ENCODE data around the gene YIPF5. TPM values are rescaled to one million over a fixed set of nuclear protein-coding genes. Genes with fewer than 3 reads are reported as not detected.

YIPF5 gene
- total and polyA plus RNA-seq, 2 of the 4 experiments (the other 2 are of a cell fraction) = 64.4 to 172 TPM

- POLR2A ChIA-PET (ENCODE audit: unreplicated experiment) = no interaction called here
- in situ Hi-C loops (cut with MboI; ENCODE audit: low sequenced_read_pairs) = no loop called here
- H4K91ac ChIP-seq (ENCODE audit: insufficient read depth, low read depth, low read length) = no peak overlapping the region
- no peak overlapping the region for H3K56ac ChIP-seq (ENCODE audit: extremely low read depth, insufficient read depth, low read length)
- no peaks in the 10 kb centered on the region for H3K79me1 ChIP-seq (ENCODE audit: low read depth in 1 of 2, low read length in 2 of 2)
- dilution Hi-C loops (cut with HindIII; ENCODE audit: low sequenced_read_pairs, unreplicated experiment) = no loop called here
- no peak overlapping the region for H3K4me3 ChIP-seq (ENCODE audit: insufficient read depth, low read depth, low read length)
- H2AK5ac ChIP-seq (ENCODE audit: low read depth, low read length) = no peak overlapping the region
- H4K8ac ChIP-seq (ENCODE audit: low read depth in 2 of 2, low read length in 2 of 2) = no peak overlapping the region
- H2BK20ac ChIP-seq (ENCODE audit: low read depth, low read length) = no peak overlapping the region
- no peak overlapping the region for H3K14ac ChIP-seq (replicated peaks; ENCODE audit: low read depth, low read length)
- no peaks in the 10 kb centered on the region for H3K27me3 ChIP-seq (ENCODE audit: control insufficient read depth, insufficient read depth, low read length)
- no peak overlapping the region for H4K5ac ChIP-seq (ENCODE audit: low read depth, low read length)
- H3K36me3 ChIP-seq (ENCODE audit: control insufficient read depth, insufficient read depth, low read length) = no peaks in the 10 kb centered on the region
- ATAC-seq (ENCODE audit: low read depth) (no peak), DNase-seq (peak; percentile 54)
- H3K9me1 ChIP-seq (ENCODE audit: insufficient read depth, low read length) = peaks cover 7% of the 10 kb centered on the region
- no peak overlapping the region for H2BK5ac ChIP-seq (ENCODE audit: low read depth, low read length, poor library complexity, severe bottlenecking)
- H3K23ac ChIP-seq (ENCODE audit: low read depth, low read length) = no peak overlapping the region
- H3K4ac ChIP-seq (ENCODE audit: low read depth, low read length) = no peak overlapping the region
- H2BK120ac ChIP-seq (ENCODE audit: low read depth, low read length) = no peak overlapping the region
- TF ChIP-seq SMC3 (IDR thresholded peaks at IDR 0.05; ENCODE audit: low read depth, low read length) (no peak), MAZ (IDR thresholded peaks at IDR 0.05; ENCODE audit: borderline replicate concordance, low read depth, low read length) (no peak), MXI1 (IDR thresholded peaks at IDR 0.05; ENCODE audit: borderline replicate concordance, low read depth, low read length) (no peak), POLR2A (IDR thresholded peaks at IDR 0.05; ENCODE audit: low read depth, low read length) (no peak), CEBPB (IDR thresholded peaks at IDR 0.05; ENCODE audit: low read depth, low read length) (no peak), FOS (IDR thresholded peaks at IDR 0.05; ENCODE audit: low read depth, low read length) (no peak), CTCF (conservative IDR thresholded peaks at IDR 0.05; ENCODE audit: low read depth, low read length) (no peak), RCOR1 (IDR thresholded peaks at IDR 0.05; ENCODE audit: insufficient replicate concordance, low read length) (no peak), CHD1 (IDR thresholded peaks at IDR 0.05; ENCODE audit: low read depth, low read length) (no peak), NFE2L2 (IDR thresholded peaks at IDR 0.05; ENCODE audit: low read depth, low read length) (no peak), RAD21 (IDR thresholded peaks at IDR 0.05; ENCODE audit: low read length) (no peak)
- no peak overlapping the region for H3K4me2 ChIP-seq (ENCODE audit: low read depth, low read length)
- no peak overlapping the region for H2BK15ac ChIP-seq (ENCODE audit: low read depth, low read length)
- no peak overlapping the region for H2AK9ac ChIP-seq (replicated peaks; ENCODE audit: low read depth, low read length, poor library complexity)
- no CpG with 5 or more reads among the region's 1 CpG for WGBS, 2 experiments (ENCODE audit: extremely low coverage in 2 of 2, insufficient read length in 1 of 2)
- no TSS peak for BruUV-seq (replicated peaks)
- no peak overlapping the region for H3K27ac ChIP-seq (ENCODE audit: insufficient read depth, low read length)
- intact Hi-C loops (cut with micrococcal nuclease) = no loop called here
- H2AFZ ChIP-seq (replicated peaks; ENCODE audit: low read length, poor library complexity) = no peak overlapping the region
- no peak overlapping the region for H3K18ac ChIP-seq (ENCODE audit: low read depth, low read length)
- H3K4me1 ChIP-seq (ENCODE audit: control insufficient read depth, insufficient read depth, low read length) = peaks cover 6% of the 10 kb centered on the region
- no peaks in the 10 kb centered on the region for H4K20me1 ChIP-seq (ENCODE audit: insufficient read depth, low read length)
- CTCF ChIA-PET = interaction anchor here (0.6 to 1.0 kb wide), 2 partner anchors 42 to 122 kb away, joined by 4 to 7 read pairs; no protein-coding TSS in a partner anchor
- H3K9ac ChIP-seq (ENCODE audit: low read depth, low read length) = no peak overlapping the region
- H3K9me3 ChIP-seq (ENCODE audit: control insufficient read depth, insufficient read depth, low read length) = no peaks in the 10 kb centered on the region
Observed at GRCh38 chr5:144121577-144121976, 48.9 kb downstream of the YIPF5 start.

Data from IMR-90 (cell line).